ENCODE data around the gene GADL1.
A peak's percentile ranks its signal among the peaks of the same experiment; 100 is the strongest.

The GADL1 gene

DNA sequence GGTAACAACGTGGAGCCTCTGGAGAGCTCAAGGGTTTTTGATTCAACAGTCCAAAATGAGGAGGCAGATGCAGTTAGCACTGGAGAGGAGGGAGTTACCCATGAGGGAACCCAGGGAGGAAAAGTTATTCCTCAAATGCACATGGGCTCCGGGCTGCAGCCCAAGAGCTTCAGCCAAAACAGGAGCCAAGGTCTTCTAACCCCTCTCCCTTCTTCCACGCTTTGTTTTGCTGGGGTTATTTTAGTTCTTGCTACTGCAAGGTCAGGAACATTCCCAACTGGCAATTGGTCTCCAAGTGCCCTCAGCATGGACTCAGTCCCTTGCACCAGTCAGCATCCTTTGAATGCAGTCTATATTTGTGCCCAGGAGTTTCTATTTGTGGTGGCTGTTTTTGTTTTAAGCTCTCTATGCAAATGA is 198.1 kb downstream of the GADL1 start:
- no peak for DNase-seq (ENCODE audit: low read depth)
- TF ChIP-seq, protein P1, sequence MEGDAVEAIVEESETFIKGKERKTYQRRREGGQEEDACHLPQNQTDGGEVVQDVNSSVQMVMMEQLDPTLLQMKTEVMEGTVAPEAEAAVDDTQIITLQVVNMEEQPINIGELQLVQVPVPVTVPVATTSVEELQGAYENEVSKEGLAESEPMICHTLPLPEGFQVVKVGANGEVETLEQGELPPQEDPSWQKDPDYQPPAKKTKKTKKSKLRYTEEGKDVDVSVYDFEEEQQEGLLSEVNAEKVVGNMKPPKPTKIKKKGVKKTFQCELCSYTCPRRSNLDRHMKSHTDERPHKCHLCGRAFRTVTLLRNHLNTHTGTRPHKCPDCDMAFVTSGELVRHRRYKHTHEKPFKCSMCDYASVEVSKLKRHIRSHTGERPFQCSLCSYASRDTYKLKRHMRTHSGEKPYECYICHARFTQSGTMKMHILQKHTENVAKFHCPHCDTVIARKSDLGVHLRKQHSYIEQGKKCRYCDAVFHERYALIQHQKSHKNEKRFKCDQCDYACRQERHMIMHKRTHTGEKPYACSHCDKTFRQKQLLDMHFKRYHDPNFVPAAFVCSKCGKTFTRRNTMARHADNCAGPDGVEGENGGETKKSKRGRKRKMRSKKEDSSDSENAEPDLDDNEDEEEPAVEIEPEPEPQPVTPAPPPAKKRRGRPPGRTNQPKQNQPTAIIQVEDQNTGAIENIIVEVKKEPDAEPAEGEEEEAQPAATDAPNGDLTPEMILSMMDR (IDR thresholded peaks at IDR 0.05; ENCODE audit: insufficient read depth, low read depth, low read length, missing control alignments): no peak
- H3K4me3 ChIP-seq (ENCODE audit: low read depth, low read length): no peak overlapping the region

DNA sequence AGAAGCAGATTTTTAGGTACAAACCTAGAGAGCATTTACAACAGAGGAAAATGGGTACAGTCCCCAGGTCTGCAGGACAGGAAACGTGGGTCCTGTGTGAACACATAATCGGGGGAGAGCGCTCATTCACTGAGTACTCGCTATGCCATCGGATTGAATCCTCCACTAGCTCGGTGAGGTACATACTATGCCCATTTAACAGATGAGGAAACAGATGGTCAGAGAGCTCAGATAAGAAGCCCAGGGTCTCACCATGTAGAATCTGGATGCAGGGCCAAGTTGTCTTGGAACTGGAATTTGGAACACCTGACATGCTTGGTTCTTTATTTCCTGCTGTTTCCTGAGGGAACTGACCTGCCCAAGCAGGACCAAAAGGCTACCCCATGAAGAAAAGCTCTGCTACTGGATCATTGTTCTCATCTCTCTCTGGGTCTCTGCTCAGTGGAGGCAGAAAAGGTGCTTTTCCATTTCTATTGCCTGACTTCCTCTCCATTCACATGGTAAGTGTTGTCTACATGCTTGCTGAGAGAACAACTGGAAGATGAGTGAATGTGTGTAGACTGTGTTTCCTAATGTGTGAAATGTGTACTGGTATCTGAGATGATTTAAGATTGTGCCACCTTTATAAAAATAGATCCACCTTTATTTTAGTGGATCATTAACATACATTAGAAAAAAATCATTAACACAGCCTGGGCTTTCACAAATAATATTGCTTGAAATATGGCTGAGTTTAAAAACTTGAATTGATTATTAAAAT is 199.0 kb downstream of the GADL1 start:
- no peak for DNase-seq (ENCODE audit: low read depth)
- H3K4me3 ChIP-seq (ENCODE audit: low read depth, low read length): no peak overlapping the region
- TF ChIP-seq, protein P1 (IDR thresholded peaks at IDR 0.05; ENCODE audit: insufficient read depth, low read depth, low read length, missing control alignments): no peak

DNA sequence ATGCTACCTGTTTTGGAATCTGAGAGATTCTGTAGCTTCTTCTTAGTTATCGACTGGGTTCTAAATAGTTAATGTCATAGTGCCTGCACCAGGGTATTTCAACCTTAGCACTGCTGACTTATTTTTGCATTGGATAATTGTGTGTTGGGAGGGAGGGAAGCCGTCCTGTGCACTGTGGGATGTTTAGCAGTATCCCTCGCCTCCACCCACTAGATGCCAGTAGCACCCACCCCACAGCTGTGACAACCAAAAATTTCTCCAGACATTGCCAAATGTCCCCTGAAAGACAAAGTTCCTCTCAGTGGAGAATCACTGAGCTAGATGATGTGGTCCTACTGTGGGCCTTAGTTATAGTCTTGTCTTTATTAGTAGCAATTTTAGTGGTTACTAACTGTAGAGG is 199.8 kb downstream of the GADL1 start:
- DNase-seq (ENCODE audit: low read depth): no peak
- no peak overlapping the region for H3K4me3 ChIP-seq (ENCODE audit: low read depth, low read length)
- TF ChIP-seq, protein P1 (IDR thresholded peaks at IDR 0.05; ENCODE audit: insufficient read depth, low read depth, low read length, missing control alignments): no peak

DNA sequence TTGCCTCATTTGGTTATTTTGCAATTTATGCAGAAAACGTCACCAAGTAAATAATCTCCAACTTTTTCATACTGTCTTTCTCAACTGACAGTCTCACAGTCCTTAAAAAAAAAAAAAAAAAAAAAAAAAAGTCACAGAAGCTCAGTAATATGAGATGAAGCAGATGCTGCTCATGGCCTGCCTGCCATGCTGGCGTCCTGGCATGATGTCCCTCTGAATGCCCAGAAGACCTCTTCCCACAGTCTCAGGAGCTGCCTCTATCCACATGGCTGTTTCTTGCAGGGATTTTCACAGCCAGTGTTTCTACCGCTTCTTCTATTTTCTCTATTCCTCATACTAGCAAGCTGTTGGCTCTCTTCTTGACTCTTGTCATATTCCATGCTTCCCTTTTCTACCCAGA is 200.3 kb downstream of the GADL1 start:
- H3K4me3 ChIP-seq (ENCODE audit: low read depth, low read length): no peak overlapping the region
- no peak for DNase-seq (ENCODE audit: low read depth)
- TF ChIP-seq, protein P1 (IDR thresholded peaks at IDR 0.05; ENCODE audit: insufficient read depth, low read depth, low read length, missing control alignments): no peak

DNA sequence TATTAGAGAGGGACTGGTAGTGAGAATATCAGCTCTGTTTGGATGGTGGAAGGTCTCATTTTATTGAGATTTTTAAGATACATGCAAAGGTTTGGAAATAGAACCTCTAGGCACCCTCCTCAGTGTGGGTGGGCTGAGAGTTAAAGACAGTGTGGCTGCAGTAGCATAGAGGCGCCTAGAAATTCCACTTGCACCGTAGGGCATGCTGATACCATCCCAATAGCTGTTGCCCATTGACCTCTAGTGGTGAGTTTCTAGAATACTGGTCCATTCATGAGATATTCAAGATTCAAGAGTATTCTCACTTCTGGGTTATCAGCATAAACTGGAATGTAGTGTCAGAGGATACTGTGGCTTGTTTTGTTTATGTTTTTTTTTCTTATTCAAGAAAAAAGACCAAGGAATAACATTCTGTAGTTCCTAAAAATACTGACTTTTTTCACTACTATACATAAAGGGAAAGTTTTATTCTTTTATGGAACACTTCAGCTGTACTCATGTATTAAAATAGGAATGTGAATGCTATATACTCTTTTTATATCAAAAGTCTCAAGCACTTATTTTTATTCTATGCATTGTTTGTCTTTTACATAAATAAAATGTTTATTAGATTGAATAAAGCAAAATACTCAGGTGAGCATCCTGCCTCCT is 200.9 kb downstream of the GADL1 start:
- H3K4me3 ChIP-seq (ENCODE audit: low read depth, low read length): no peak overlapping the region
- DNase-seq (ENCODE audit: low read depth): peak; percentile 67
- TF ChIP-seq, protein P1 (IDR thresholded peaks at IDR 0.05; ENCODE audit: insufficient read depth, low read depth, low read length, missing control alignments): peak; percentile 76

DNA sequence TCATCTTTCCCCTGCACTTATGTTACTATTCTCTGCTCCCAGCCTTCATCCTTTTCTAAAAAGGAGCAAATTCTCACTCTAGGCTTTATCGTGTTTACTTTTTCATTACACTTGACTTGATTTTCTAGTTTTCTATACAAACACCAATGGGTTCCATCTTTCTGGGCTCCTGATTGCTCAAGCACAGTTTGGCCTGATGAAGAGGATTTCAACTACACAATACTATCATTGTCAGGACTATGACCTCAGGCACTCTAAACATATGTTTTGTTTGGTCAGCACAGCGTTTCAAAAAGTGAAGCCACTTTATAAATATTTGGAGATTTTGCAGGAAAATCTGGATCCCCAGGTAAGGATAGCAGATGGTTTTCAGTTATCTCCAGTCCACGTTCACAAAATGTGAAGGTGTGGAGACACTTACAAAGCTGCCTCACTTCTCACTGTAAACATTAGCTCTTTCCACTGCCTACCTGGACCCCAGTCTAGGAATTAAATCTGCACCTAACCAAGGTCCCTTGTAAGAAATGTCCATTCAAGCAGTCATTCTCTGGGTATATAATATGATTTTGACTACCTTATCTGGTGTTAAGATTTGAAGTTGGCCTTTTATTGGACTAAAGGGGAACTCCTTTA is 201.8 kb downstream of the GADL1 start:
- TF ChIP-seq, protein P1 (IDR thresholded peaks at IDR 0.05; ENCODE audit: insufficient read depth, low read depth, low read length, missing control alignments): no peak
- no peak overlapping the region for H3K4me3 ChIP-seq (ENCODE audit: low read depth, low read length)
- DNase-seq (ENCODE audit: low read depth): no peak
